Skeletal muscle satellite cell (primary cell): Measurements from ENCODE around the gene ZNF479. TPM values are rescaled to one million over a fixed set of nuclear protein-coding genes. Genes with fewer than 3 reads are reported as not detected.
"Not testable (repeated sequence)": the region's sequence is repeated elsewhere in the genome, so short reads cannot be mapped to it uniquely, and the experiment has no call there.

Experiments used
- H3K27me3 ChIP-seq: 2 replicates; pipeline ENCODE4 v1.7.0; 2013; ENCODE audit warnings: low read length; ENCODE audit not compliant: control insufficient read depth, insufficient read depth
- H3K36me3 ChIP-seq: 2 replicates; pipeline ENCODE4 v1.7.0; 2013; ENCODE audit warnings: mild to moderate bottlenecking, control low read depth, low read length; ENCODE audit not compliant: insufficient read depth
- H3K4me1 ChIP-seq: 2 replicates; pipeline ENCODE4 v1.7.0; 2013; ENCODE audit warnings: low read length; ENCODE audit not compliant: control insufficient read depth, insufficient read depth
- H3K4me2 ChIP-seq: 2 replicates; pipeline ENCODE4 v1.7.0; 2013; ENCODE audit warnings: mild to moderate bottlenecking, low read length
- H3K4me3 ChIP-seq: 2 replicates; pipeline ENCODE4 v1.7.0; 2013; ENCODE audit warnings: low read length
- H3K9ac ChIP-seq: 2 replicates; pipeline ENCODE4 v1.7.0; 2013; ENCODE audit warnings: mild to moderate bottlenecking, low read depth, low read length, moderate library complexity
- H3K9me3 ChIP-seq: replicated peaks from 2 replicates; pipeline ENCODE4 v1.7.0; 2013; ENCODE audit warnings: mild to moderate bottlenecking, control low read depth, low read length
- total RNA-seq: library from RNA; depleted of rRNA; stranded (reverse); fragments of >200 nt; gene quantifications from 2 replicates; pipeline ENCODE4 v1.2.3, GENCODE V29; 2012; rRNA removed

The ZNF479 gene
- total RNA-seq, result not detected in 2 replicates

- not testable (repeated sequence) for H3K36me3 ChIP-seq, H3K4me1 ChIP-seq, H3K4me2 ChIP-seq, H3K9me3 ChIP-seq, H3K27me3 ChIP-seq, H3K9ac ChIP-seq, H3K4me3 ChIP-seq
Observed at GRCh38 chr7:57132336-57132735, at the start of gene ZNF479. Gene ZNF479 (minus strand): TSS chr7:57132436. CDS start chr7:57132324, 112 bp downstream.

DNA sequence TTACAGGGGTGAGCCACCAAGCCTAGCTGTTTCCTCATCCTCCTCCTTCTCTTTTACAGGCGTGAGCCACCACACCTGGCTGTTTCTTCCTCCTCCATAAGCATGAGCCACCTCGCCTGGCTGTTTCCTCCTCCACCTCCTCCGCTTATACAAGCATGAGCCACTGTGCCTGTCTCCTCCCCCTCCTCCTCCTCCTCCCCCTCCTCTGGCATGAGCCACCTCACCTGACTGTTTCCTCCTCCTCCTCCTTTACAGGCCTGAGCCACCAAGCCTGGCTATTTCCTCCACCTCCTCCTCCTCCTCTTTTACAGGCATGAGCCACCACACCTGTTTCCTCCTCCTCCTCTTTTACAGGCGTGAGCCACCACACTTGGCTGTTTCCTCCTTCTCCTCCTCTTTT is 49.8 kb upstream of the ZNF479 start:
- no peak overlapping the region for H3K9ac ChIP-seq
- no peaks in the 10 kb centered on the region for H3K4me1 ChIP-seq
- H3K9me3 ChIP-seq, result peaks cover 11% of the 10 kb centered on the region
- no peak overlapping the region for H3K4me2 ChIP-seq
- no peaks in the 10 kb centered on the region for H3K36me3 ChIP-seq
- H3K4me3 ChIP-seq, result no peak overlapping the region
- no peaks in the 10 kb centered on the region for H3K27me3 ChIP-seq

DNA sequence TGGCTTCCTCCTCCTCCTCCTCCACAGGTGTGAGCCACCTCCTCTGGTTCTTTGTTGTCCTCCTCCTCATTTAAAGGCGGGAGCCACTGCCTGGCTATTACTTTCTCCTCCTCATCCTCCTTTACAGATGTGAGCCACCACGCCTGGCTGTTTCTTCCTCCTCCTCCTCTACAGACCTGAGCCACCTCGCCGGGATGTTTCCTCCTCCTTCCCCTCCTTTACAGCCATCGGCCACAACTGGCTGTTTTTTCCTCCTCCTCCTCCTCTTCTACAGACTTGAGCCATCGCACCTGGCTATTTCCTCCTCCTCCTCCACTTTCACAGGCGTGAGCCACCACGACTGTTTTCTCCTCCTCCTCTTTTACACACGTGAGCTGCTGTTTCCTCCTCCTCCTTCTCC is 49.0 kb upstream of the ZNF479 start:
- Histone ChIP-seq H3K9ac (no peak overlapping the region), H3K27me3 (no peaks in the 10 kb centered on the region), H3K4me3 (no peak overlapping the region), H3K9me3 (peaks cover 11% of the 10 kb centered on the region), H3K4me2 (no peak overlapping the region), H3K36me3 (no peaks in the 10 kb centered on the region), H3K4me1 (no peaks in the 10 kb centered on the region)

DNA sequence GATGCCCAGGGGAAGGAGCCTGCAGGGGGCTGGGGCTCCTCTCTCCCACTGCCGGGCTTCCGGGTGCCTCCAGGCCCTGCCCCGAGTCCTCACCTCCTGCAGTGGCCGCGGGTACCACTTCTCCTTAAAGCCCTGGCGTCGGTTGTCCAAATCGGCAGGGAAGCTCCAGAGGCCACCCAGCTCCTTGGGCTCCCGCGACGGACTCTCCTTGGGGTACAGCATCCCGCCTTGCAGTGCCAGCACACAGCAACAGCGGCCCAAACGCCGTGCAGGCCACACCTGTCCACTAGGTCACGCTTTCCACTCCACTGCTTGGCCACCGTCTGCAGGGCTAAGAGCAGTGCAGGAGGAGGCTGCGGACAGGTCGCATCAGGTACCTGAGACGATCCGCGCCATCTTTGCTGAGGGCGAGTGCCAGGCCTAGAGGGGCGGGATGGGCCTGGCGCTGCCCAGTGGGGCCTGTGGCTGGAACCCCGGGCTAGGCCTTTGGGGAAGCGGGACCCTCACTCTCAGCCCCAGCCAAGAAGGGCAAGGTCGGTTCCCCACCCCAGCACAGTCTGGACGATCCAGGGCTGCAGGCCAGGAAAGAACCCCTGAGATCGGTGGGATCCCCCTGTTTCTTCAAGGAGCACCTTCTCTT is 47.7 kb upstream of the ZNF479 start:
- H3K36me3 ChIP-seq, result no peaks in the 10 kb centered on the region
- H3K27me3 ChIP-seq, result no peaks in the 10 kb centered on the region
- H3K4me3 ChIP-seq, result no peak overlapping the region
- H3K9ac ChIP-seq, result no peak overlapping the region
- no peak overlapping the region for H3K4me2 ChIP-seq
- H3K9me3 ChIP-seq, result peaks cover 11% of the 10 kb centered on the region
- no peaks in the 10 kb centered on the region for H3K4me1 ChIP-seq

GRCh38 chr7:57178768-57179139 is 46.5 kb upstream of the ZNF479 start:
- Histone ChIP-seq H3K27me3 (no peaks in the 10 kb centered on the region), H3K4me1 (no peaks in the 10 kb centered on the region), H3K4me3 (no peak overlapping the region), H3K4me2 (no peak overlapping the region), H3K9ac (no peak overlapping the region), H3K36me3 (no peaks in the 10 kb centered on the region), H3K9me3 (peaks cover 11% of the 10 kb centered on the region)

- H3K36me3 ChIP-seq, result no peaks in the 10 kb centered on the region
- H3K4me2 ChIP-seq, result no peak overlapping the region
- H3K27me3 ChIP-seq, result no peaks in the 10 kb centered on the region
- no peaks in the 10 kb centered on the region for H3K4me1 ChIP-seq
- no peak overlapping the region for H3K4me3 ChIP-seq
- H3K9ac ChIP-seq, result no peak overlapping the region
- H3K9me3 ChIP-seq, result peaks cover 11% of the 10 kb centered on the region
Observed at GRCh38 chr7:57177856-57178767, 45.9 kb upstream of the ZNF479 start.

DNA sequence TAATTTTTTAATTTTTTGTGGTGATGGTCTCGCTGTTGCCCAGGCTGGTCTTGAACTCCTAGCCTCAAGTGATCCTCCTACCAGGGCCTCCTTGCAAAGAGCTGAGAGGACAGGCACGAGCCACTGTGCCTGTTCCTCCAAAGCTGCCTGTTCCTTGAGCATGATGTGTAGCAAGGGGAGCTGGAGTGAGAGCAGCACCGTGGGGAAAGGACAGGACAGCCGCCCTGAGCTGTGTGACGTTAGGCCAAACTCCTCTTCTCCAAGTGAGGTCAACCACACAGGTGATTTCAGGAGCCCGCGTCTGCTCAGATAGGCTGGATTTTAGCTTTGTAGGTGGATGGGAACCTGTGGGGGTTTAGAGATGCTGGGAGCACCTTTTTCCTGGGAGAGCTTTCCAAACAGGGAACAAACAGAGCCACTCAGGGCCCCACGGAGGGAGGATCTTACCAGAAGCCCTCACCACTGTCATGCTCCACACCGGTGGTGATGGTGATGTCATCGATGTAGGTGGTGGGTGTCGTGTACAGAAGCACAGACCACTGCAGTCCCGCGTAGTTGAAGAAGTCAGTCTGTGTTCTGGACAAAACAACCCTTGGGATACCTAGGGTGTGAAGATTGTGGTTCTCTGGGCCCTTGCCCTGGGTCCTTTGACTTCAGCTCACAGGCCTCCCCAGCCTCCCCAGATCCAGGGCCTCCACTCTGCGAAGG is 44.8 kb upstream of the ZNF479 start:
- Histone ChIP-seq H3K4me1 (no peaks in the 10 kb centered on the region), H3K4me3 (no peak overlapping the region), H3K4me2 (no peak overlapping the region), H3K9ac (no peak overlapping the region), H3K36me3 (no peaks in the 10 kb centered on the region), H3K9me3 (peaks cover 11% of the 10 kb centered on the region), H3K27me3 (no peaks in the 10 kb centered on the region)

GRCh38 chr7:57165285-57165899 is 33.2 kb upstream of the ZNF479 start:
- H3K4me1 ChIP-seq, result no peaks in the 10 kb centered on the region
- H3K4me2 ChIP-seq, result no peak overlapping the region
- no peak overlapping the region for H3K9ac ChIP-seq
- no peak overlapping the region for H3K4me3 ChIP-seq
- H3K36me3 ChIP-seq, result no peaks in the 10 kb centered on the region
- H3K27me3 ChIP-seq, result no peaks in the 10 kb centered on the region
- H3K9me3 ChIP-seq, result peaks cover 8% of the 10 kb centered on the region

GRCh38 chr7:57120123-57120784 is 12.0 kb downstream of the ZNF479 start:
- not testable (repeated sequence) for H3K9me3 ChIP-seq, H3K27me3 ChIP-seq, H3K4me3 ChIP-seq, H3K9ac ChIP-seq, H3K4me2 ChIP-seq, H3K36me3 ChIP-seq, H3K4me1 ChIP-seq
